ENCODE data around the gene RNF166.
"Not testable (repeated sequence)": the region's sequence is repeated elsewhere in the genome, so short reads cannot be mapped to it uniquely, and the experiment has no call there.

Gene RNF166

DNA sequence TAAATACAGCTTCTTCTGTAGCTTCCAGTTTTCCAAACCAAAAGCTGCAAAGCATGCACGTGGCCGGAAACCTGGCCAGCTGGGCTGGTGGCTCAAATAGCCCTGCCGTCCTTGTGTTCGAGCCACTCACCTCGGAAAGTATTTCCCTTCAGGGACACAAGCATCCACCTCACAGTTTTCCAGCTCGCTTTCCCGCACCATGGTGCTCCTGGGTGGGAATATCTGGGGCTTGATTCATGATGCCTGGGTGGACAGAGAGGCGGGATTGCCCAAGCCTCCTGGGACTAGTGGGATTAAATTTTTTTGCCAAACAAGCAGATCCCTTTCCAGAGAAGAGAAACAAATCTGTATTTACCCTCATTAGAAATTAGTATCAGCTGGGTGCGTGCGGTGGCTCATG lies 36.2 kb downstream of the RNF166 start:
- no peak for DNase-seq

DNA sequence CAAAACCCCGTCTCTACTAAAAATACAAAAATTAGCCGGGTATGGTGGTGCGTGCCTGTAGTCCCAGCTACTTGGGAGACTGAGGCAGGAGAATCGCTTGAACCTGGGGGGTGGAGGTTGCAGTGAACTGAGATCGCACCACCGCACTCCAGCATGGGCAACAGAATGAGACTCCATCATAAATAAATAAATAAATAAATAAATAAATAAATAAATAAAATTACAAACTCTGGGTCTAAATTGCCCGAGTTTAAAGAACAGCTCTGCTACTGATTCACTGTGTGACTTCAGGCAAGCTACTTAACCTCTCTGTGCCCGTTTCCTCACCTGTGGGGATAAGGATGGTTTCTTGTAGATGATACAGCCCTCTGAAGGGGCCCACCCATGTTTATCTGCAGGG lies 36.7 kb downstream of the RNF166 start:
- DNase-seq = not testable (repeated sequence)

DNA sequence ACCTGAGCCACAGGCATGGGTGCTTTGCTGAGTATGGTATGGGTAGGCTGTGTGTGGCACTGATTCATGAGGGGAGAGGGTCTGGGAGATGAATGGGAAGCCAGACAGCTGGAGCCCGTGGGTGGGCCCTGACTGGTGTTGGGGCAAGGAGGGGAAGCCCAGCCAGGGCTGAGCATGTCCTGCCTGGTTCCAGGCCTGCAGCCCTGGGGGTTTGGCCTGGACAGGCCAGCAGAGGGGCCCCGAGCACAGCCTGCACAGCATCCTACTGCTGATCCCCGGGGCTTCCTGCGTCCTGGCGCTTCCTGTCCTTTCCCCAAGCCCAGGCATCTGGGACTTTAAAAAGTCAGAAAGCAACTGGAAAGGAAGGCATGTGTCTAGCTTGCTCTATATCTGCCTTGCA lies 38.7 kb downstream of the RNF166 start:
- DNase-seq = no peak

DNA sequence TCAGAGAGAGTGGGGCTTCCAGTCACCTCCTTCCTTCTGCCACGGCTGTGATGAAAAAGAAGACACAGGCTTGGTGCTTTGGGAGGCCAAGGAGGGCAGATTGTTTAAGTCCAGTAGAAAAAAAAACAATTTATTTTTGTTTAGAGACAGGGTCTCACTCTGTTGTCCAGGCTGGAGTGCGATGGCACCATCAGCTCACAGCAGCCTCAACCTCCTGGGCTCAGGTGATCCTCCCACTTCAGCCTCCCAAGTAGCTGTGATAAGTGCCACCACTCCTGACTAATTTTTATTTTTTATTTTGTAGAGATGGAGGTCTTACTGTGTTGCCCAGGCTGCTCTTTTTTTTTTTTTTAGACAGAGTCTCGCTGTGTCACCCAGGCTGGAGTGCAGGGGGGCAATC lies 40.6 kb downstream of the RNF166 start:
- no peak for DNase-seq

DNA sequence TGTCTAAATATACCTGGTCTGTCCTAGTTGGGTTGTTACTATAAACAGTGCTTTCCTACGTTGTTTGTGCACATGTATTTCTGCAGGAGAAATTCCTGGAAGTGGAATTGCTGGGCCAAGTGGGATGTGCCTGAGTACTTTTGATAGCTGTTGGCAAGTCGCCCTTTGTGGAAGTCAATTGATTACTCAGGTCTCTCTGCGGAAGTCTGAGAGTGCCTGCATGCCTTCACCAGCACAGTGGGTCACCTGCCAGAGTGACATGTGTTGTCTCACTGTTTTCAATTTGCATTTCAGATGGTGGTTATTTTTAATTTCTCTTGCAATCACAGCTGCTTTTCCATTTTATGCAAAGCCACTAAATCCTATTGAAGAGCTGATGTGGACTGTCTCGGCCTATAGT lies 41.1 kb downstream of the RNF166 start:
- no peak for DNase-seq

DNA sequence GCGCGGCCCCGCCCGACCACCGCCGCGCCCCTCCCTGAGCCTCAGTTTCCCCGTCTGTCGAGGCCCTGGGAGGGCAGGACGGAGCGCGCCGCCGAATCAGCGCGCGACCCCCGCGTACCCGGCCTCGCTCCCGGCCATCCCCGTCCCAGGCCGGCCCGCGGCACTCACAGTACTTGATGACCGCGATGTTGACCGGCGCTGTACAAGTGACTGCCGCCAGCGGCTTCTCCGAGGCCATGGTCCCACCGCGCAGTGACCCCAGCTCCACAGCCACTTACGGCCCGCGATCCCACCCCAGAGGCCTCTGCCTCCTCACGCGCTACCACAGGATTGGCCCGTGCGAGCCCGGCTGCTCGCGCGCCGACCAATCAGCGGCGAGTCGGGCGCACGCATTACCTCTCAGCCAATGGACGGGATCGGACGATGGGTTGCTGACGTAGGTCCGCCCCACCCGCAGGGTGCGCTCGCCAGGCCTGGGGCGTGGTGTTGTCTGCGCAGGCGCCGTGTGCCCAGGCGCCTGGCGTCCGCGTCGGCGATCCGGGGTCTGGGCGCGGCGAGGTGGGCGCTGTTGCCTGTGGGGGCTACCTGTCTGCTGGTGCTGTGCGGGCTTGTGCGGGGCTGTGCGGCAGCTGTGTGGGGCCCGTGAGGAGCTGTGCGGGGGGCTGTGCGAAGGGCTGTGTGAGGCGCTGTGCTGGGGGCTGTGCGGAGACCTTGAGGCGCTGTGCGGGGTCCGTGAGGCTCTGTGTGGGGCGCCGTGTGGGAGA lies 43.2 kb downstream of the RNF166 start, which contains the start of gene MVD:
Gene MVD, minus strand, starts transcription at position 249 of the 764 bp plus-strand sequence. Its CDS starts 11 bp downstream, at position 238.
- DNase-seq = peak; percentile 94

DNA sequence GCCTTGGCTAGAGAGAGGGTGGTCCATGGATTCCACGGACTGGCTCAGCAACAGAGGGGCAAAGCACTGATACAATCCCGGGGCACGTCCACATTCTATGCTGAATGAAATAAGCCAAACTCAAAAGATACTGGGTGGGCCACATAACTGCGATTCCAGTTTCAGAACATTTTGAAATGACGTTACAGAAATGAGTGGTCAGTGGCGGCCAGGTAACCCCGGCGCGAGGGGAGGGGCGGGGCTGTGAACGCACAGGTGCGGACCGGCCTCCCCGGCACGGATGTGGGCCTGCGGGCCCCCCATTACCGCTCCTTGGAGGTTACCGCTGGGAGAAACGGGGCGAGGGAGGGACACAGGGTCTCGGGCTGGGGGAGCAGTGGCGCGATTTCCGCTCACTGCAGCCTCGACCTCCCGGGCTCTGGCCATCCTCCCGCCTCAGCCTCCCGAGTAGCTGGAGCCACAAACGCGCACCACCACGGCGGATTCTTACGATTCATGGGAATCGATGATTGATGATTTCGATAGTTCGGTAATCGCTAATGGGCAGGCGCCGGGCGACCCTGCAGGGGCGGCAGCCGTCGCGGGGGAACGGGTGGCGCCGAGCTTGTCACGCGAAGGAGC lies 43.9 kb downstream of the RNF166 start:
- no peak for DNase-seq

DNA sequence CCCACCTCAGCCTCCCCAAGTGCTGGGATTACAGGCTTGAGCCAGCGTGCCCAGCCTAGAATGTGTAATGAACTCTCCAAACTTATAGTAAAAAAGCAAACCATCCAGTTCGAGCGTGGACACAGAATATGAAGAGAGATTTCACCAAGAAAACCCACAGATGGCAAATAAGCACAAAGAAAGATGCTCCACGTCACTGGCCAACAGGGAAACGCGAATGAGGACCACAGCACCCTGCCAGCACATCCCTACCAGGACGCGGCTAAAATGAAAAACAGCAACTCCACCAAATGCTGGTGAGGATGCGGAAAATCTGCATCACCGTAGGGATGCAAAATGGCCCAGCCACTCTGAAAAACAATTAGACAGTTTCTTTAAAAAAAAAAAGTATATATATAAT lies 44.7 kb downstream of the RNF166 start:
- DNase-seq = no peak

DNA sequence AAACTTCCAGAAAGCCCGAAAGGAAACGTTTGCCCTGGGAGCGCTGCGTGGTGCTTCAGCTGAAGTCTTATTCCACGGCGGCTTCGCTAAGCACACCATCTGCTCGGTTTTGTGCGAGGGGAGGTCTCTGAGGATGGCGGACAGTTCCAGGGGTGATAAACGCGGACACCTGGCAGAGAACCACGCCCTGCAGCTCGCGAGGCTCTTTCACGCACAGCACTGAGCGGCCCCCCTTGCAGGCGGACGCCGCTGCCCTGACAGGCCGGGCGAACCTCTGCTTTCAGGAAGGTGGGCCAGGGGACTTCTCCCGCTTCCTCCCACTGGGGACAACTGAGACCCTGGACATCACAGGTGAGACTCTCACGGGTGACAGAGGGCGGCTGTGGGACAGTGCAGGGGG lies 47.0 kb downstream of the RNF166 start:
- DNase-seq = no peak

DNA sequence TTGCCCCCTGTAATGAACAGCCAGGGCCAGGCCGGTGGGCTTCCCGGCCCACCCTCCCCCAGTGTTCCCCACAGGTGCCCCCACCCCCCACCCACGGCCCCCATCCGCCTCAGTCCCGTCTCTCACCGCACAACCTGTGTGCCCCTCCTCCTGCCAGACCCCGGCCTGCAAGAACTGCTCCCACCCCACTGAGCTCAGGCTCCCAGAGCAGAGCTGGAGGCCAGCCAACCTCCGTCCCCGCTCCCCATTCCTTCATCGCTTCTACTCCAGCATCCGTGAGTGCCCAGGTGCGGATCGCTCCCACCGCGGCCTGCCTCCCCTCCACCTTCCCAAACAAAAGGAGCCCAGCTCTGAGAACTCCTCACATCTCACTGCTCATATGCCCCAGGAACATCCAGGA lies 47.5 kb downstream of the RNF166 start:
- no peak for DNase-seq

DNA sequence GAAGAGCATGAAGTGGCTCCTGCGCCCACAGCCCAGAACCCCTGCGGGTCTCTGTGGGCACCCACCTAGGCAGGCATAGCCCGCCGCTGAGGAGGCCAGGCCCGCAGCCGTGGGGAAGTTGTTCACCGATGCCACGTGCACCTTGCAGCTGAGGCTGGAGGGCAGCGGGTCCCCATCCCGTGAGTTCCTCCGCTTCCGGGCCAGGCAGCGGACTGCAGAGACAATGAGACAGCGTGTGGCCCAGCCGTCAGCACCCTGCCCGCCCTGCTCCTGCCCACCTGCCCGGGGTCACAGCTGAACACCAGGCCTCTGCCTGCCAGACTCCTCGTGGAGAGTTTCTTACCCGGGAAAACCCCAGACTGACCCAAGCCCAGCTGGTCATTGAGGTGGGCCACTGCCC lies 48.8 kb downstream of the RNF166 start:
- DNase-seq = no peak

DNA sequence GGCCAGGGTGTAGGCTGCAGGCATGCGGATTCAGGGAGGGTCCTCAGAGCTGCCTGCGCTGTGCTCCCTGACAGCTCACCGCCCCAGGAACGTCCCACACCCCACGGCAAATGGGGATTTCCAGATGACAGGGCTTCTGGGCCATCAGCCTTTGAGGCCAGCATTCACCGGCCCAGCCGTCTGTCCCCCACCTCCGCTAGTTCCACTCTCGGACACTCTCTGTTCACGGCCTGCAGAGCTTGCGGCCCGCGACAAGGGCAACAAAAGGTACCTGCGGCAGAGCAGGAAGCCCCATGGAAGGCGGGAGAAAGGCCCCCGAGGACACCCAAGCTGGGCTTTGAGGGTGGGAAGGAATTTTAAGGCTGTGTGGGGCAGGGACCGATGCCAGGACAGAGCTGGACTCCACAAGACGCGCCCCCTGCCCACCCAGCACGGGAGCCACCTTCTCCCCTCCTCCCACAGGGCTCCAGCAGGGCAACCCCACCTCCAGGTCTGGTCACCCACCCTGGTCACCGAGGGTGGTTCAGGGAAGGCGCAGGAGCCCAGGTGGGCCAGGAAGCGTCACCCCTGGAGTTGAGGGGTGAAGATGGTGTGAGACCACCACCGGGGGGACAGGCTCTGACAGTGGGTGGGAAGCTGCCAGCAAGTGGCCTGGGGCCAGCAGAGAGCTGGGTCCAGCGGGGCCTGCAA lies 49.8 kb downstream of the RNF166 start:
- no peak for DNase-seq

DNA sequence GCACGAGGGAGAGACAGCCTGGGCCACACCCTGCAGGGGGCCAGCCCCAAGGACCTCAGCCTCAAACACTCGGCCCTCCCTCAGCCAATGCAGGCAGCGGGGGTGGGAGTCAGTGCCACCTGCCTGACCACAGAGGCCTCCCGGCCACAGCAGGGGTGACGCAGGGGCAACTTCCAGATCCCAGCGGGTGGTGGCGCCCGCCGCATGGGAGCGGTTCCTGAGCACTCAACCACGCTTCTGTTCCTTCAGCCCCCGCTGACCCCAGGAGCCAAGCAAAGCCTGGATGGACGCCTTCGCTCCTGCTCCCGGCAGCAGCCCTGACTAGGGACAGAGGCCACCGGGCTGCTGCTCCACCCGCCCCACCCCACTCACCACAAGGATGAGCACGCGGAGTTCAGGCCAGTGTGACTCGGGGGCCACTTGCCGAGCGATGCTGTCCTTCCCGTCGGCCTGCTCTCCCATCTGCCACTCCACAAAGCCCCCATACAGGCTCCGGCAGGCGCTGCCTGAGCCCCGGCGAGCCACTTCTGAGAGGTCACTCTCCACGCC lies 50.4 kb downstream of the RNF166 start:
- no peak for DNase-seq

DNA sequence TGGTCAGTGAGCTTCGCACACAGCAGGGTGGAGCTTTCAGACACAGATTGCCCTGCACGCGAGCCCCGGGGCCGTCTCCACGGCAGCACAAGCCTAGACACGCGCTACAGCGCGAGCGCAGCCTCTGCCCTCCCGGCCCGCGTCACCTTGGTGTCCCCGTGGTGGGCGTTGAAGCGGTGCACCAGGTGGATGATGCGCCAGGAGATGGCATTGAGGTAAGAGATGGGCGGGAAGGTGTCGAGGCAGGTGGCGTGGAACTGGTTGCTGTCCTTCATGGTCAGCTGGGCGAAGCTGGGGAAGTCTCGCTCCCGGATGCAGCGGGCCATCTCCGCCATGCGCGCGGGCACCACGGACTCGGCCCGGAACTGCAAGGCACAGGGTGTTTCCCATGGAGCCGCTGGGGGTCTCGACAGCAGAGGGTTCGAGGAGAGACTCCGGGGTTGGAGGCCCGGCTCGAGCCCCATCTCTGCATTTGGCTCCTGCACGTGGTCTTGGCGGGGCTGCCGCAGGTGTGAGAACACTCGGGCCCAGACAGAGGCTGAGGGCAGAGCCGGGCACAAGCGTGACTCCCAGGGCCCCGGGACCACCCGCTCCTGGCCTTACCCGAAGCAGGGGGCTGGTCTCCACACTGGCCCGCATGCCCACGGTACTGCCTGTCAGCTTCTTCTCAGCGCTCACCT lies 51.0 kb downstream of the RNF166 start:
- DNase-seq = no peak

DNA sequence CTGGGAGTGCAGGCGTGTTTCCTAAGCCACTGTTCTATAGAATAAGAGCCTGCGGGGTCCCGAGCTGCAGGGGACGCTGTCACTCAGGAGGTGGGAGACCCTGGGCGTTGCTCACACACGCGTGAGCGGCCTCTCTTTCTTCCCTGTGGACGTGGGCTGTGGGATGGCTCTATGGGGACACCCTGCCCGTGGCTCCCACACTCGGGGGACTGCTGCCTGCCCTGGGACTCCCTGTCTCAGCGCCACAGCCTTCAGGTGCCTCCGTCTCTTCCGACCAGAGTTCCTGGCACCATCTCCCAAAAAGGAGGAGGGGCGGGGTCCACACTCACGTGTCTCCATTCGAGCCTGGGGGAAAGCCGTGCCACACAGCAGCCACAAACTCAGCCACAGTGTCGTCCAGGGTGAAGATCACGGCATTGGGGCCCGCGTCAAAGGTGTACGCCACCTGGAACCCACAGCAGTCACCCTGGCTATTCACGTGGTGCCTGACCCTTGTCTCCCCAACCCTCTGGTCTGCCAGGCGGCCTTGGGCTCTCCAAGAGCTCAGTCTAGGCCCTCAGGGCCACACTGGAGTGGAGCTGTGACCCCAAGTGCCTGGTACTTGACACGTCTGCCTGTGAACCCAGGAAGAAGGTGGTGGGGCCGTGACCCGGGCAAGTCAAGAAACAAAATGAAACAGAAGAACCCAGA lies 51.7 kb downstream of the RNF166 start:
- no peak for DNase-seq

DNA sequence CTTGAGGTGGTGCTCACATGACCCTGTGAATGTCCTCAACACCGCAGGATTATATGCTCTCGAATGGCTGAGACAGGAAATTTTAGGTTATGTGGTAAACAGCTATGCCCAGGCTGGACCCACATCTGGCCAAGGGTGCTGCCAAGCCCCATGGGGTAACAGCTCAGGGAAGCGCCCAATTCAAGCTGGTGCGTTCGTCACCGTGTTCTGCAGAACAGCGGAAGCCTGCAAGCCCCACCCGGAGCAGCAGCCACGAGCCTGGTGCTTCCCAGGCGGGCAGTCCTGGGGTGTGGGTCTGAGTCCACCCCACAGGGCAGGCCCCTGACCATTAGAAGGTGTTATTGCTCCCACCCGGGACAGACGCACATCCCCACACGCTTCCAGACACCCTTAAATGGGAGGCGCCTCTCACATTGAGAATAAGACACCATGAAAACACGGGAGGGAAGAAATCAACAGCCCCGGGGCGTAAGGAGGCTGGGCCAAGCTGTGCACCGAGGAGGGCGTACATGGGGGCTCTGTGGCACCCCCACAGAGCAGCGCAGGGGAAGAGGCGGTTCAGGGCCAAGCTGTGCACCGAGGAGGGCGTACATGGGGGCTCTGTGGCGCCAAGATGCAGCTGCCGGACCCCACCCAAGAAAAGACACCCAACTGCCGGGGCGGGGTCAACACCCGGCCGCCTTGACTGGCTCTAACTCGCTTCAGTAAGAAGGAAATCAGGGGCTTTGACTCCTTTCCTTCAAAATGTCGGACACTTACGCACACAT lies 52.4 kb downstream of the RNF166 start:
- no peak for DNase-seq

DNA sequence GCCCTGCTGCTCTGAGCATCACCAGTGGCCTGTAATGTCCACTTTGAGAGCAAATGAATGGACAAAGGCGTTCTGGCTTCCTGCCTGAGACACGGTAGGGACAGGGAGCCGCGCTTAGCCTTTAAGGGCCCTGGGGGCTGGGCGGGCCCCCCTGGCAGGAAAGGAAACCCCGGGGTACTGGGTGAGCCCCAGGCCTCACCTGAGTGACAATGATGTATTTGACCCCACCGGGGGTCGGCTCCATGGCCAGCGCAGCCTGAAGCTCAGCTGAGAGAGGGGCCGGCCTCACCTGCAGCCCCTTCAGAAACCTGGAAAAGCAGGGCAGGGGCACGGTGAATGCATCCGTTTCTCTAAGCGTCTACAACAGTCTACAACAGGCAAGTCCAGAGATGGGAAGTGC lies 53.1 kb downstream of the RNF166 start:
- no peak for DNase-seq

DNA sequence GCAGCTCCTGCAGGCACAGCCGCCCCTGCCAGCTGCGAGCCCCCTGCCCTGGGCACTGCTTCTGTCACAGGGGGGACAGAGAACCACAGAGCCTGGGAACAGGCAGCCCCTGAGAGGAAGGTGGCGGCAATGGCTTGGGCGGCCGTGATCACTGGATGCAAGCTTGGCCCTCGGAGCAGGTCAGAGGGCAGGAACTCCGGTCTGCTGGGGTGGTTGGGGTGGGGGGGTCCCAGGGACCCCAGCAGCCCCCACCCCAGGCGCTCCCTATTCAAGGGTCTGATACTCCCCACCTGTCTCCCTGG lies 53.5 kb downstream of the RNF166 start:
- no peak for DNase-seq

DNA sequence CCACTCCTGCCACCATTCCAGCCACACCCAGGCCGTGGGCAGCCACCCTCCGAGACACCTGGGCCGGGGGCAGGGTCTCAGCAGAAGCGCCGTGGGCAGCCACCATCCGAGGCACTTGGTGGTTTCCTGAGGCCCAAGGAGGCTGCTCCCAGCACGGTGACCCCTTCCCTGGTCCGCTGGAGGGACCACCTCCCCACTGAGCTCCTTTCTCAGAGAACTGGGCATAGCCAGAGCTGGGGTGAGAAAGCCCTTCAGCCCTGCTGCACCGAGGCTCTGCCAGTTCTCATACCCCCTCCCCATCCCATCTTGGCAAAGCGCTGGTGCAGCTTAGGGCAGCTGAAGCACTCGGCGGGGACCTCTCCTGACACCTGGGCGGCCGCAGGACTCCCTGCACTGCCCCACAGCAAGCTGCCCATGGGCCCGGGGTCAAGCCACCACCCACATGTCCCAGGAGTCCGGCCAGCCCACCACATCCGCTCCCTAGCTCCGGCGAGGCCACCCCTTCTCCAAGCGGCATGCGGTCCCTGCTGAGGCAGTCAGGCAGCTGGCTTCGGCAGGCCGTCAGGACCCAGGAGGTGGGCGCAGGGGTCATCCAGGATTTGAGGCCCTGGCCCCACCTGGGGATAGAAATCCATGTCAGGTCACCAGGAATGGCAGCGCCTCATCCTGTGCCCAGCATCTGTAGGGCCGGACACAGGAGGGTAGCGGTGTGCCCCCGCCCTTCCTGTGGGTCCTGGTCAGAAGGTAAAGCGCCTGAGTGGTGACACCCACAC lies 54.0 kb downstream of the RNF166 start:
- no peak for DNase-seq

DNA sequence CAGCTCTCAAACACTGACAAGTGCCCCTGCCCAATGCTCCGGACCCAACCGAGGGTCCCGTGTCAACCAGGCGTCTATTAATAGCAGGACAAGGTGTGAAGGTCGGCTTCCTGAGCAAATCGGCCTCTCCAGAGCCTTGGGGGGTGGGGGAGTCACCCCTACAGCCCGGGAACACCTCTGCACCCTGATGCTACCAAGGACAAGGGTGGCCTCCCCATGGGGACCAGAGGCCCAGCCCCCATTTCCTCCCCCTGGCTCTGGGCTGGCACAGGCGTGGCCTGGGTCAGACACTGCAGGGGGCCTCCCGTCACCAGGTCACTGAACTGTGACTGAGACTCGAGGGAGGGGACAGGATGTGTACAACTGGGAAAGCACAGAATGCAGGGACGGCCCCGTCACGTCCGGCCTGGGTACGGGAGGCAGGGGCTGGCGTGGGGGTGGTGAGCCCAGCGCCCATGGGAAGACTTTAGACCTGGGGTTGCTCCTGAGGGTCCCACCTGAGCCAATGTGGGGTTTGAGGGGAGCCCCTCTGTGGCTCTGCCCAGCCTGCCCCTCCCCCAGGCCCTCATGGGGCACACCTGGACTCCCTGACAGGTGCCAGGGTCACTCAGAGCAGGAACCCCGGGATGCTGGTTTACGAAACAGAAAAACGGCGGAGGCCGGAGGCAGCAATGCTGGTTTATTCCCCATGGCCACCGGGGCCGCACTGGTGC lies 54.8 kb downstream of the RNF166 start:
- DNase-seq = peak; percentile 85

All from activated CD8-positive, alpha-beta memory T cell treated with anti-CD3 and anti-CD28 coated beads for 24 hours (primary cell).